Upper lobe of left lung (tissue), 4 donors: Measurements from ENCODE around the gene DRC7.

ENCODE experiments used
- EP300 ChIP-seq, 4 donors: sonication (generic); formaldehyde crosslinking; IDR thresholded peaks; one replicate each; pipeline ENCODE4 v1.5.1; 2017; ENCODE audit warnings: antibody characterized with exemption in 4 of 4, control low read depth in 2 of 4
- POLR2A ChIP-seq, 4 donors: fragments of 450-650 bp; IDR thresholded peaks; one replicate each; pipeline ENCODE4 v1.5.1; 2016 to 2017; ENCODE audit warnings: antibody characterized with exemption in 4 of 4, mild to moderate bottlenecking in 2 of 4
- TF ChIP-seq, protein P1 (sequence below), 6 experiments: fragments of 450-650 bp in 4 of 6; fragments of 200-600 bp in 2 of 6; sonication (generic) in 2 of 6; IDR thresholded peaks; one replicate each; pipeline ENCODE4 v1.5.1; 2016 to 2019; ENCODE audit warnings: antibody characterized with exemption in 6 of 6

- TF ChIP-seq, protein P1, sequence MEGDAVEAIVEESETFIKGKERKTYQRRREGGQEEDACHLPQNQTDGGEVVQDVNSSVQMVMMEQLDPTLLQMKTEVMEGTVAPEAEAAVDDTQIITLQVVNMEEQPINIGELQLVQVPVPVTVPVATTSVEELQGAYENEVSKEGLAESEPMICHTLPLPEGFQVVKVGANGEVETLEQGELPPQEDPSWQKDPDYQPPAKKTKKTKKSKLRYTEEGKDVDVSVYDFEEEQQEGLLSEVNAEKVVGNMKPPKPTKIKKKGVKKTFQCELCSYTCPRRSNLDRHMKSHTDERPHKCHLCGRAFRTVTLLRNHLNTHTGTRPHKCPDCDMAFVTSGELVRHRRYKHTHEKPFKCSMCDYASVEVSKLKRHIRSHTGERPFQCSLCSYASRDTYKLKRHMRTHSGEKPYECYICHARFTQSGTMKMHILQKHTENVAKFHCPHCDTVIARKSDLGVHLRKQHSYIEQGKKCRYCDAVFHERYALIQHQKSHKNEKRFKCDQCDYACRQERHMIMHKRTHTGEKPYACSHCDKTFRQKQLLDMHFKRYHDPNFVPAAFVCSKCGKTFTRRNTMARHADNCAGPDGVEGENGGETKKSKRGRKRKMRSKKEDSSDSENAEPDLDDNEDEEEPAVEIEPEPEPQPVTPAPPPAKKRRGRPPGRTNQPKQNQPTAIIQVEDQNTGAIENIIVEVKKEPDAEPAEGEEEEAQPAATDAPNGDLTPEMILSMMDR (IDR thresholded peaks at IDR 0.05) = no peak
- TF ChIP-seq POLR2A (IDR thresholded peaks at IDR 0.05) (no peak), EP300 (IDR thresholded peaks at IDR 0.05) (no peak)
Measured at GRCh38 chr16:57661936-57662906, 32.4 kb upstream of the DRC7 start.
